Muscle of leg (tissue), 11 donors: Measurements from ENCODE around the gene ATAD3A. TPM values are rescaled to one million over a fixed set of nuclear protein-coding genes. Genes with fewer than 3 reads are reported as not detected.
"Not testable (repeated sequence)": the region's sequence is repeated elsewhere in the genome, so short reads cannot be mapped to it uniquely, and the experiment has no call there.

Source experiments
- DNase-seq: peaks from one replicate; pipeline ENCODE4 v3.0.0; 2013
- H3K27ac ChIP-seq: one replicate; pipeline ENCODE4 v1.5.1; 2013; ENCODE audit warnings: mild to moderate bottlenecking, low read length, control low read depth
- H3K27me3 ChIP-seq: one replicate; pipeline ENCODE4 v1.6.1; 2013; ENCODE audit warnings: low read length; ENCODE audit not compliant: control insufficient read depth, insufficient read depth
- H3K36me3 ChIP-seq: one replicate; pipeline ENCODE4 v1.6.1; 2013; ENCODE audit warnings: low read length; ENCODE audit not compliant: control insufficient read depth, insufficient read depth
- H3K4me1 ChIP-seq: one replicate; pipeline ENCODE4 v1.6.1; 2013; ENCODE audit warnings: low read length; ENCODE audit not compliant: control insufficient read depth, insufficient read depth
- H3K4me3 ChIP-seq: one replicate; pipeline ENCODE4 v1.5.1; 2013; ENCODE audit warnings: low read length, control low read depth
- H3K9me3 ChIP-seq: replicated peaks from 2 replicates; pipeline ENCODE4 v1.6.1; 2013; ENCODE audit warnings: low read depth, low read length; ENCODE audit not compliant: control insufficient read depth
- WGBS: methylation state at CpG from one replicate; pipeline ENCODE4 v1.1.5; 2013; ENCODE audit warnings: missing lambda C conversion rate; ENCODE audit not compliant: insufficient coverage; 5-methylcytosine and 5-hydroxymethylcytosine counted together
- polyA plus RNA-seq, 8 donors: library from polyadenylated mRNA; unstranded; fragments of 120-200 nt; gene quantifications; one replicate each; pipeline versions ENCODE4 v1.2.1 to v1.2.3, GENCODE V29; 2013; ENCODE audit warnings: inconsistent platforms in 1 of 8, low replicate concordance in 1 of 8; ENCODE audit not compliant: insufficient read length in 8 of 8, insufficient read depth in 1 of 8
- total RNA-seq: library from RNA; stranded (reverse); fragments of 120-200 nt; gene quantifications from one replicate; pipeline ENCODE4 v1.2.4, GENCODE V29; 2013

ATAD3A gene
- total and polyA plus RNA-seq, 9 donors: 13.5 to 22.0 (median 20.5) TPM

DNA sequence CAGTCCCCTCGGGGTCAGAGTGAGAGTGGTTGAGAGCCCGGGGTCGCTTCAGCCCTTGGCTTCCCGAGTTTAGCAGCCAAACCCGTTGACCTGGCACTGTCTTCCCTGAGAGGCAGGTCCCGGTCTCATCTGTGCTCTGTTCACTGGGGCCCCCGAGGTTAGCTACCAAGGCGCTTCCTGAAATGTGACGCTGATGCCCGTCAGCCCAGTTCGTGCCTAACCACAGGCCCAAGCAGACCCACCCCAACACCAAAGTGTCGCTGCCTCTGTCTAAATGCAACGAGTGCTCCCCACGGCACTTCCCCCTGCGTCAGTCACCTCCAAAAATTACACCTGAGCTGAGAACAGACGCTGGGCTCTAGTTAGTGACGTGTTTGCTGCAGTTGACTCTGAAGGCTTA lies 36.0 kb upstream of the ATAD3A start:
- no CpG with 5 or more reads among the region's 17 CpGs for WGBS
- not testable (repeated sequence) for H3K27ac ChIP-seq

DNA sequence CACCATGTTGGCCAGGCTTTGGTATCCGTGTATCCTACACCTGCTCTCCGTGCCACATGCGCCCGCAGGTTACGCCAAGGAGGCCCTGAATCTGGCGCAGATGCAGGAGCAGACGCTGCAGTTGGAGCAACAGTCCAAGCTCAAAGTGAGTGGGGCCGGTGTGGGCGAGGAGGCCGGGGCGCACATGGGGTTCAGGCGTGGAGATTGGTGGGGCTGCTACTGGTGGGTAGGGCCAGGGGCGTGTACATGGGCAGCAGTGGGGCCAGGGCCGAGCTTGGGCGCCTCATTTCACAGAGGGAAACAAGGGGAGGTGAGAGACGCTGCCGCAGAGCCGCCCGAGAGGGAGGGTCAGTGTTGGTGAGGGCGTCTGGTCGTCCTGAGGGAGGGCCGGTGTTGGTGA lies 34.8 kb upstream of the ATAD3A start:
- no peaks in the 10 kb centered on the region for H3K9me3 ChIP-seq
- H3K27ac ChIP-seq: no peak overlapping the region
- H3K4me3 ChIP-seq: no peak overlapping the region
- peaks cover 10% of the 10 kb centered on the region for H3K4me1 ChIP-seq
- no peaks in the 10 kb centered on the region for H3K27me3 ChIP-seq
- peaks cover 37% of the 10 kb centered on the region for H3K36me3 ChIP-seq
- WGBS: 97% methylated on average over 15 of the region's 22 CpGs
- no peak for DNase-seq

More for the DNA sequence above, 36.0 kb upstream of the ATAD3A start:
- H3K4me3 ChIP-seq, DNase-seq, H3K27me3 ChIP-seq, H3K9me3 ChIP-seq: not testable (repeated sequence)
- Histone ChIP-seq H3K4me1 (peaks cover 10% of the 10 kb centered on the region), H3K36me3 (peaks cover 34% of the 10 kb centered on the region)

DNA sequence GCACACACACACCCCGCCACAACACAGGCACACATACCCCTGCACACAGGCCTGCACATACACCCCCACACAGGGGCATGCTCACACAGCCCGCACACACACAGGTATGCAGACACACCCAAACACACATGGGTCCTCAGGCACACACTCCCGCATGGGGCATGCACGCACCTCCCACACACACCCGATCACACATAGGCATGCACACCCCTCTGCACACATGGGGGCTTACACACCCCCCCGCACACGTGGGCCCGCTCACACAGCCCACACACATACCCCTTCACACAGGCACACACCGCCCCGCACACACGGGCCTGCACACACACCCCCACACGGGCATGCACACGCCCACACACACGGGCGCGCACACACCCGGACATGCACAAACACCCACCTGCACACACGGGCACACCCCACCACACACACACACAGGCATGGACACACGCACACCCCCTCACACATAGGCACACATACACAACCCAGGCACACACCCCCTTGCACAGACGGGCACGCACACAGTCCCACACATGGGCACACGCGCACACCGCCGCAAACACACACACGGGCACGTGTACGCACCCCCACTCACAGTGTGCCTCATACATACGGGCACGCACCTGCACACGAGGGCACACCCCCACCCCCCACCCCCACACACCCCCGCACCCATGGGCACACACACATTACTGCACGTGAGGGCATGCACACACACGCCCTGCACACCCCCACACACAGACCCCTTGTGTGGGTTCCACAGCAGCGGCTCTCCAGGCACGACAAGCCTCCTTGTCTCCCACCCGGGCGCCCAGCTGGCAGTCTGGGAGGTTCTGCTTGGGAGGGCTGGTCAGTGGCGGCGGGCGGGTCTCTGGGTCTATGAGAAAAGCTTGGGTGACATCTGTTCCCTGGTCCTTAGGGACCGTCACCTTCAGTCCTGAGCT lies 32.1 kb upstream of the ATAD3A start:
- Histone ChIP-seq H3K36me3 (peaks cover 54% of the 10 kb centered on the region), H3K4me3 (no peak overlapping the region), H3K27ac (no peak overlapping the region), H3K27me3 (no peaks in the 10 kb centered on the region), H3K4me1 (no peaks in the 10 kb centered on the region), H3K9me3 (no peaks in the 10 kb centered on the region)
- DNase-seq: no peak
- WGBS: 93% methylated on average over 28 of the region's 42 CpGs

DNA sequence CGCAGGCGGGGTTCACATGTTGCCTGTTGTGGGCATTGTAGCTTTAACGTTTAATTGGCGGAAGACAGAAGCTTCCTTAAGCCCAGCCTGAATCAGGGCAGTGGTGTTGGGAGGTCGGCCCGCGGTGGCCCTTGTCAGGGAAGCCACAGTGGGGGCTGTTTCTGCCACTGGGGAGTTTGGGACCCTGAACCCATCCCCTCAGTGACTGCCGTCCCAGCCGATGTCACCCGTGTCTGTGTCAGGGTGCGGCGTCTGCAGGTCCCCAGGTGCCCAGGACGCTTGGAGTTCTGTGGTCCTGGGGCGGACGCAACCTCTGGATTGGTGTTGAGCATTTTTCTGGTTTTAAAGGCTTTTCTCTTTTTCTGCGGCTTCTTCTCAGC lies 31.5 kb upstream of the ATAD3A start:
- not testable (repeated sequence) for H3K27ac ChIP-seq, H3K4me1 ChIP-seq, DNase-seq, H3K4me3 ChIP-seq, H3K27me3 ChIP-seq, H3K9me3 ChIP-seq
- peaks cover 54% of the 10 kb centered on the region for H3K36me3 ChIP-seq
- 95% methylated on average over 12 of the region's 16 CpGs for WGBS

DNA sequence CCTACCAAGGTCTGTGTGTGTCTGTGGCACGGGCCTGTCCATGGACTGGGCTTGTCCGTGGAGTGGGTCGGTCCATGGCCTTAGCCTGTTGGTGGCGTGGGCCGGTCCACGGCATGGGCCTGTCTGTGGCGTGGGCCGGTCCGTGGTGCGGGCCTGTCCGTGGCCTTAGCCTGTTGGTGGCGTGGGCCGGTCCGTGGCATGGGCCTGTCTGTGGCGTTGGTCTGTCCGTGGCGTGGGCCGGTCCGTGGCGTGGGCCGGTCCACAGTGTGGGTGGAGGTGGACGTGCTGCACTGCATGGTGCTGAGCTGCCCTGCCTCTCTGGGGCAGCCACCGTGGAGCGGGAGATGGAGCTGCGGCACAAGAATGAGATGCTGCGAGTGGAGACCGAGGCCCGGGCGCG lies 30.2 kb upstream of the ATAD3A start:
- peaks cover 59% of the 10 kb centered on the region for H3K36me3 ChIP-seq
- not testable (repeated sequence) for DNase-seq, H3K4me1 ChIP-seq, H3K9me3 ChIP-seq, H3K4me3 ChIP-seq, H3K27ac ChIP-seq, H3K27me3 ChIP-seq
- WGBS: 92% methylated on average over 12 of the region's 30 CpGs

DNA sequence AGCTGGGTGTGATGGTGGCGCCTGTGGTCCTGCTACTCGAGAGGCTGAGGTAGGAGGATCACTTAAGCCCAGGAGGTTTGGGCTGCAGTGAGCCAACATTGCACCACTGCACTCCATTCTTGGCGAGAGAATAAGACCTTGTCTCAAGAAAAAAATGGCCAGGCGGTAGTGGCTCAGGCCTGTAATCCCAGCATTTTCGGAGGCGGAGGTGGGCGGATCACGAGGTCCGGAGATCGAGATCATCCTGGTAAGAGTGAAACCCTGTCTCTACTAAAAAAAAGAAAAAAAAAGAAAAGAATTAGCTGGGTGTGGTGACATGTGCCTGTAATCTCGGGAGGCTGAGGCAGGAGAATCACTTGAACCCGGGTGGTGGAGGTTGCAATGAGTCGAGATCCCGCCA lies 29.1 kb upstream of the ATAD3A start:
- H3K4me1 ChIP-seq: no peaks in the 10 kb centered on the region
- no peak for DNase-seq
- no peak overlapping the region for H3K27ac ChIP-seq
- no peaks in the 10 kb centered on the region for H3K27me3 ChIP-seq
- peaks cover 54% of the 10 kb centered on the region for H3K36me3 ChIP-seq
- 92% methylated on average over 4 of the region's 14 CpGs for WGBS
- H3K9me3 ChIP-seq: no peaks in the 10 kb centered on the region
- H3K4me3 ChIP-seq: no peak overlapping the region

DNA sequence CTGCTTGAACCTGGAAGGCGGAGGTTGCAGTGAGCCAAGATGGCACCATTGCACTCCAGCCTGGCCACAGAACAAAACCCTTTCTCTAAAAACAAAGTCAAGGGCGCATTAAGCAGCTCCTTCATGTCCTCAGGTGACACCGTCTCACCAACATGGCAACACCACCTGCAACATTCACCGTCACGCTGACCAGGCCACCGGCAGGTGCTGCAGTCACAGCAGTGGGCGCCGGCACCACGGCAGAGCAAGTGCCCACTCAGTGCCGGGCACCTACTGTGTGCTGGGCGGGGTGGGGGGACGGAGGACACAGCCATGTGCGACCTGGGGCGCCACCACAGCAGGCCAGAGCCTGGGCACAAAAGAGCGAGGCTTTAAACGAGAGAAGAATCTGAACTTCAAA lies 28.2 kb upstream of the ATAD3A start:
- Histone ChIP-seq H3K27ac (no peak overlapping the region), H3K27me3 (no peaks in the 10 kb centered on the region), H3K4me3 (no peak overlapping the region), H3K36me3 (peaks cover 58% of the 10 kb centered on the region), H3K9me3 (no peaks in the 10 kb centered on the region), H3K4me1 (no peaks in the 10 kb centered on the region)
- no peak for DNase-seq
- 88% methylated on average over 13 of the region's 16 CpGs for WGBS

DNA sequence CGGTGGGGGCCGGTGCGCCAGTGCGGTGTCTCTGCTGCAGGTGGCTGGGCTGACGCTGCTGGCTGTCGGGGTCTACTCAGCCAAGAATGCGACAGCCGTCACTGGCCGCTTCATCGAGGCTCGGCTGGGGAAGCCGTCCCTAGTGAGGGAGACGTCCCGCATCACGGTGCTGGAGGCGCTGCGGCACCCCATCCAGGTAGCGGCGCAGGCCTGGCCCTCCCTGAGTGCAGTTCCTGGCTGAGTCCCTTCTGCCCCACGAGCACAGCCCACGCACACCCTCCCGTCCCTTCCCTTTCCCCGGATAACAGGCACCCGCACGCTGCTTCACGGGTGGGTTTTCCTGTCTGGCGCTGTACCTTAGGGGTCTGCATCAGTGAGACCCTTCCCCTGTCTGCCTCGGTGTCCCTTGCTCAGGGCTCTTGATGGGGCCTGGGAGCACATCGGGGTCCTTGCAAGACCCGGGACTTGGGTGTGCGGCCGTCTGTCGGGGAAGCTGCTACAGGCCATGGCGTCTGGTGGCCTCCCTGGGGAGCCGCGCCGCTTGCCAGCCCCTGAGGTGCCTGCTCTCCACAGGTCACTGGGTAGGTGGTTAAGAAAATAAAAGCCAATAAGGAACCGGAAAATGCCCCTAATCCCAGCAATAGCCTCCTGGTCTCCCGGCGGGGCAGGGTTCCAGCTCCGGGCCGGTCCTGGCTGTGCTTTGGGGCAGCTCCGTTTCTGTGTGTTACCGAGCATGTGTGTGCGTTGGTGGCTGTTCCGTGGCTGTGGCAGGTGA lies 26.8 kb upstream of the ATAD3A start:
- not testable (repeated sequence) for DNase-seq, H3K9me3 ChIP-seq, H3K27ac ChIP-seq, H3K4me1 ChIP-seq, H3K27me3 ChIP-seq, H3K4me3 ChIP-seq
- peaks cover 60% of the 10 kb centered on the region for H3K36me3 ChIP-seq
- 88% methylated on average over 22 of the region's 46 CpGs for WGBS

DNA sequence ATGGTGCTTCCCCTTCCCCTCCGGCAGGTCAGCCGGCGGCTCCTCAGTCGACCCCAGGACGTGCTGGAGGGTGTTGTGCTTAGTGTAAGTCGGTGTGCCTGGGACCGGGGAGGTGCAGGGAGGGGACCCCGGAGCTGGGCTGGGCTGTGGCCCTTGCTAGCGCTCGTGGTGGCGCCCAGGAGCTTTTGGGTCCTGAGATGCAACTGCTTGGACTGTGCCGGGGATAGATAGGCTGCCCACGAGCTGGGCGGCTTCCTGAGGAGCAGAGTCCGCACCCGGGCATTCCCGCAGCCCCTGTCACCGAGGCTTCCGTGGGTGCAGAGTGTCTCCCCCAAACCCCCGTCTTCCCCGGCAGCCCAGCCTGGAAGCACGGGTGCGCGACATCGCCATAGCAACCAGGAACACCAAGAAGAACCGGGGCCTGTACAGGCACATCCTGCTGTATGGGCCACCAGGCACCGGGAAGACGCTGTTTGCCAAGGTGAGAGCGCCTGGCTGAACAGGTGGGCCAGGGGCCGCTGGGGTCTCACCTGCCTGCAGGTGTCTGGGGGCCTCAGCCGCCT lies 26.1 kb upstream of the ATAD3A start:
- not testable (repeated sequence) for H3K27ac ChIP-seq, DNase-seq, H3K9me3 ChIP-seq, H3K27me3 ChIP-seq, H3K4me1 ChIP-seq, H3K4me3 ChIP-seq
- H3K36me3 ChIP-seq: peaks cover 61% of the 10 kb centered on the region
- WGBS: 93% methylated on average over 22 of the region's 31 CpGs

DNA sequence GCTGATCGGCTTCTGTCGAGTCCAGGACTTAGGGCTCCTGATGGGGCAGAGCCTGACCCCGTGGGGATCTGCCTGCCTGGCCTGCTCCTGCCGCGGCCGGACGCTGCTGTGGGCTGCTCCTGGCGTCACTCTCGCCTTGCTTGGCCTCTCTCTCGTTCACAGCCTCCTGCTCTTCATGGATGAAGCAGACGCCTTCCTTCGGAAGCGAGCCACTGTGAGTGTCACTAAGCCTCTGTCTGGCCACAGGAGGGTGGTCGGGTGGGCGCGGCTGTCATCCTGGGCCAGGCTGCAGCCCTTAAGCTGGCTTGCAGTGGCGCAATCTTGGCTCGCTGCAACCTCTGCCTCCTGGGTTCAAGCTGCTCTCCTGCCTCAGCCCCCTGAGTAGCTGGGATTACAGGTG lies 24.3 kb upstream of the ATAD3A start:
- 94% methylated on average over 16 of the region's 18 CpGs for WGBS
- Histone ChIP-seq H3K36me3 (peaks cover 68% of the 10 kb centered on the region), H3K4me1 (no peaks in the 10 kb centered on the region), H3K27ac (no peak overlapping the region), H3K4me3 (no peak overlapping the region), H3K9me3 (peaks cover 5% of the 10 kb centered on the region), H3K27me3 (no peaks in the 10 kb centered on the region)
- no peak for DNase-seq
